Left renal pelvis (tissue), 4 donors: ENCODE results near the gene MLLT1. TPM values are rescaled to one million over a fixed set of nuclear protein-coding genes. Genes with fewer than 3 reads are reported as not detected.

Source experiments
- DNase-seq, 4 donors: peaks; one replicate each; pipeline ENCODE4 v3.0.0-alpha.2; 2013; ENCODE audit warnings: low read depth in 4 of 4, low spot score in 3 of 4
- polyA plus RNA-seq, 4 donors: library from polyadenylated mRNA; unstranded; fragments of 120-200 nt; gene quantifications; one replicate each; pipeline ENCODE4 v1.2.1, GENCODE V29; 2013; ENCODE audit not compliant: insufficient read length in 4 of 4

The MLLT1 gene
- polyA plus RNA-seq, 4 donors, result 72.5 to 118 (median 76.5) TPM

DNA sequence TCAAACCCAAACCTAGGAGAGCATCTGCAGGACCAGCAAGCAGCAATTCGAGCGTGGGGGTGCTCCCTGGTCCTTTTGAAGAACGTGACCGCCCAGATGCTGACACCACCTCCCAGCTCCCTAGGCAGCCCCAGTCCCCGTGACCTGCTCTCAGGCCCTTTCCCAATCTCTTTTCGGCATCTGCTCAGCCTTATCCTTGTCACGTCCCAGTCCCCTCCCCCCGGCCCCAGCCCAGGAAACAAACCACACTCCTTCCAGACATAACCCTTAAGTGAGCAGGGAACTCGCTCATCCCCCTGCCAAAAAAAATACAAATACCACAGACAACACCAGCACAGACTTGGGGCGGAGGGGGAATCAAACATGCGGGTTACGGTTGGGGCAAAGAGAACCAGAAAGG is 3.3 kb downstream of the MLLT1 start:
- no peak for DNase-seq

DNA sequence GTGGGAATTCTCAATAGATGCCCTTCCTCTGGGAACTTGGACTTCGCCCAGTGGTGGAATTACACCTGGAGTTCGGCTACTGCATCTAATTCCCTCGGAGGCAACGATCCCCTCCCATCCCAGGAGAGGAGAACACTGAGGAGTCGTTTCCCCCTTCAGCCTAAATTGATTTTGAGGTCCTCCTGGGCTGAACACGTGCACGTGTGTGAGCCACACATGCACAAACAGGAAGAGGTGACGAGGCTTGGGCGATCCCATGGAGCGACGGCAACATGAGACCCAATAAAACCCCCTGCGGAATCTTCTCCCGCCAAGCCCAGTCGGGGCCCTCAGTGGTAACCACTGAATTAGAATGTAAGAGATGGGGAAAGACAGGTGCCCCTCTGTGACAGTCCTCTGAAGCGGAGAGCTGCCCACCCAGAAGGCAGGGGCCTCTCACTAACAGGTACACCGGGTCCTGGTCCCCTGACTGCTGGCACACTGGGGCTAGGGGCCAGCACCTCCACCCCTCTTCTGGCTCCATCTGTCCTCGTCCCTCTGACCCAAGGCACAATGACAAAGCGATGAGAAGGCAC is 4.5 kb downstream of the MLLT1 start:
- DNase-seq, result no peak

DNA sequence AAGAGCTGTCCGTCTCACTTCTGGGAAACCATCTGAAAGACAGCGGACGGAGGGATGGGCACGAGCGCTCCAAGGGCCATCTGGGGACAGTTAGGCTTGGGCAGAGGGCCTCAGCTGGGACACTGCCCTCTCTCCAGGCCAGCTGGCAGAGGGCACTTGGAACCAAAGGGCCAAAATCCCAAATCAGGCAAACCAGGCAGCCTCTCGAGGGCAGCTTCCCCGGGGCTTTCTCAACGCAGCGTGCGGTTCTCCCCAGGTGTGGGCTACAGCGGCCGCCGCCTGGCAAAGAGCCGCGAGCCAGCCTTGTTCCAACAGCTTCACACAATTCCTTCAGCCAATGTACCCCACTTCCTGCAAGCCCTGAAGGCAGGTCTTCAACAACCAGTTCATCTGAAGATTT is 5.0 kb downstream of the MLLT1 start:
- no peak for DNase-seq

DNA sequence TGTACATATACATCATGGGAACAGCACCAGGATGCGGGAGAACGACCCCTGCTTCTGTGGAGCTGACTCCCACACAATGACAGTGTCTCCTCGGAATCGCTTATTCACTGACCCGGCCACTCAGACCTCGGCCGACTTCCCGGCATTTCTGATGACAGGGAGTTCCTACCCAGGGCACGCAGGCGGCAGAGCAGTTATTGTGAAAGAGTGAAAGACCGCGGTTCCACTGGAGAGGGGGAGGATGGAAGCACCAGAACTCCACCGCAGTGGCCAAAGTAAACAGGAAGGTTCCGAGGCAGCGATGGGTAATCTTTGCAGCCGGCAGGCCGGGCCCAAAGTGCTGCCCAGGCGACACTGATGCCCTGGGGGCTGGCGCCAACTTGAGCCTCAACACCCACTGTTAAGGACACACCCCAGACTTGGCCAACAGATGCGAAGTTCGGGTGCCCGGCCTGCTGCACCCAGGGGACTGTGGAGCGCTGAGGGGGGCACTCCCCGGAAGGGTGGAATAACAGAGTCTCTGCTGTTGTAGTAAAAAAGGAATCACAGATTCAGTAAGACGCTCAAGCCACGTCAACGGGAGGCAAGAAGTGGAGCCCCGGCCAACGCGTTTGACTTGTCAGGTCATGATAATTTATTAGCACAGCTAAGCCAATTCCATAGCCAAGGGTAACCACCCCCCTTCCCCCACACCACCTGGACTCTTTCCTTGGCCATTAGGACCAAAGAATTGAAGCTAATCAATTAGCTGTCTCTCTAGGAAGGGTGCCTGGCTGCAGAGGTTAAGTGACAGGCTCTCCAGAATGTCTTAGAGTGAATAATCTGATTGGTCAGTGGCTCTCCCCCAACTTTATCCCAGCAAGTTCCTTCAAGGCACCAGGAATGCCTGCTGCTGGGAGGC is 5.8 kb downstream of the MLLT1 start:
- no peak for DNase-seq

DNA sequence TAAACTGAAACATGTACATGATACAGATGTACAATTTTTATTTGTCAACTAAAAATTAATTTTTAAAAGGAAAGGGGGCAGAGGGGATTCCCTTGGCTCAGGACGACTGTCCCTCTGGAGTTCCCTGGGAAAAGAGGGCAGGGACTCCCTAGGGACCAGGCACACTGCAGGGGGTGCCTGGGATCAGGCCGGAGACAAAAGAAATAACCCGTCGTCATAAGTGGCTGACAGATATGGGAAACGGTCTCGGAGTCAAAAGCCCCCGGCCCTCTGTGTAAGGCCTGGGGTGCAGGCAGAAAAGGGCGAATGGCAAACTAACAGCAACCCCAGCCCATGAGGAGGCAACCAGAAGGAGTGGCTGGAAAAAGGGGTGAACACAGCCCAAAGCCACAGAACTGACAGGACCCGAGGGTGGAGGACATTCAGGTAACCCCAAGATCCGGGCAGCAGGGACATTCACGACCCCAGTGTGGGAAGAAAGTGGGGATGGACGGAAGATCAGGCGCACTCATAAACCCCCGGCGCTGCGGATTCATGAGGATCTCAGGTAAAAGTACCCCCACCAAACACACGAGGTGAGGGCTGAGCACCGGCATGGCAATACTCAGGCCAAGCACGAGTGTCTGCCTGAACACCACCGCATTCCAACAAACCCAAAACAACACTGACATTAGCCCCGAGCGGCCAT is 6.7 kb downstream of the MLLT1 start:
- no peak for DNase-seq

DNA sequence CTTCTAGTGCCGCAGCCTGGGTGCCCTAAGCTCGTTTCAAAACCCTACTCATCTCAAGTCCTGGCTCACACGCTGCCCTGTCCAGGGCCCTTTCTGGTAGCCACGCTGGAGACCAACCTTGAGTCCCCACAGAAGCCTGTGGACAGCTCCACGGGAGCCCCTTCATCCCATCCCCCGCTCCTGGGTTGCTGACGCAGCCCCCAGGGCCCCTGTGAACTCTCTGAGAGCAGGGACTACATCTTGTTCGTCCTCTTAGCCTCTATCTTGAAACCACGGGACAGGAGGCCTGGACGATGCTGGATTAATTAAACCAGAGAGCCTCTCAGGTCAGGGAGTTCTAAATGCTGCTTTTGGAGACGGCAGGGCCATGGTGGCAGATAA is 7.4 kb downstream of the MLLT1 start:
- DNase-seq, result no peak

DNA sequence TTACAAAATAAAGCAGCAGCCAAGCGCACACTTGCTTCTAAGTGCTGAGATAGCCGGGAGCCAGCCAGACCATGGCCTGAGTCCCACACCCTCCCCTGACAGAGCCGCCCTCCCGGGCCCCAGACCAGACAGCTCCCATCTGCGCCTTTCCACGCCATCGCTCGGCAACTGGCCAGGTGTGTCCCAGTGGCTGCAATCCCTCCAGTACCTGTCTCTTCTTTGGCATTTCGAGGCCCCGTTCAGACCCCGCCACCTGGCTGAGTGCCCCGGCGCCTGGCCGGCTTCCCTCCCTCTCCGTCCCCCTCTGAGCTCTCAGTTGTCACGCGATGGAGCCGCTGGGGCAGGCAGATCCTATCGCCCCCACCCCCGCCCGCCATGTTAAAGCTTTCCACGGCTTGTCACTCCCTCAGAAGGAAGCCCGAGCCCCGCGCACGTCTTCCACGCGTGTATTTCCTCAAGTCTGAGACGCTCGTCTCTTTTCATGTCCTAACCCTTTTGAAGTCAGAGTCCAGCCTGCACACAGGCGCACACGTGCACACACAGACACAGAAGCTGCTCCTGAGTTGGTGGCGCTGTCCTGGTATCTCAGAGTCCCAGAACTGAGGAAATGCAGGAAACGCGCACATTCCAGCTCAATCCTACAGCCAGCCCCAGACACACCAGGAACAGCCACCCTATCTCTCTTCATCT is 7.9 kb downstream of the MLLT1 start:
- no peak for DNase-seq

DNA sequence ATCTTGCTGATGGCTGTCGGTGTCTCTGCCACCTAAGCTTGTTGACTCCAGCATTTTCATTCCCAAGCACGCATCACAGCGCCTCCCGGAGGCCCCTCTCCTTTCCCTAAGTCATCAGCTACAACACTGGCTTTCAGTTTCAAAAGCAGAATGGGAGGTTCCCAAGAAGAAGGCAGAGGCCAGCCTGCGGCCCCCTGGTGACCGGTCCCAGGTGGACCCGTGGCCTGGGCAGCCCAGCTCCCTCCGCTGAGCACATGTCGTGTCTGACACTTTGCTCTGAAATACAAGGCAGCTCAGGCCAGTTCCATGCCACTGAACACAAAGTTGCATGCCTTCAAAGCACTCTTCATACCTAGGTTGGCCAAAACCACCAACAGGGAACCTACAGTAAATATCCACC is 8.5 kb downstream of the MLLT1 start:
- DNase-seq, result no peak

DNA sequence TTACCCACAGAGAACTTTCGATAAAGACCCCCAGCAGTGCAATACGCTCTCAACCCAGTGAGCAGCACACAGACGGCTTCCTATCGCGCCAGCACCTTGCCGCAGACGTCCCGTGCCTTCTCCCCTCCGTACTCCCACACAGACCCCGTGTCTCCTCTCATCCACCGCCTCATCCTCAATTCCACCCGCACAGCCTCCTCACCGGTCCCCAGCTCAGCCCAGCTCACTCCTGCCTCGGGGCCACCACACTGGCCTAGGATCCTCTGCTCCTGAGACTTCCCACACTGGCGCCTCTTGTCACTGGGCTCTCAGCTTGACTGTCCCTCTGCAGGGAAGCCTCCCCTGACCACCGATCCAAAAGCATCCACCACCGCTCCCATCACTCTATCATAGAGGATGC is 9.0 kb downstream of the MLLT1 start:
- DNase-seq, result no peak

DNA sequence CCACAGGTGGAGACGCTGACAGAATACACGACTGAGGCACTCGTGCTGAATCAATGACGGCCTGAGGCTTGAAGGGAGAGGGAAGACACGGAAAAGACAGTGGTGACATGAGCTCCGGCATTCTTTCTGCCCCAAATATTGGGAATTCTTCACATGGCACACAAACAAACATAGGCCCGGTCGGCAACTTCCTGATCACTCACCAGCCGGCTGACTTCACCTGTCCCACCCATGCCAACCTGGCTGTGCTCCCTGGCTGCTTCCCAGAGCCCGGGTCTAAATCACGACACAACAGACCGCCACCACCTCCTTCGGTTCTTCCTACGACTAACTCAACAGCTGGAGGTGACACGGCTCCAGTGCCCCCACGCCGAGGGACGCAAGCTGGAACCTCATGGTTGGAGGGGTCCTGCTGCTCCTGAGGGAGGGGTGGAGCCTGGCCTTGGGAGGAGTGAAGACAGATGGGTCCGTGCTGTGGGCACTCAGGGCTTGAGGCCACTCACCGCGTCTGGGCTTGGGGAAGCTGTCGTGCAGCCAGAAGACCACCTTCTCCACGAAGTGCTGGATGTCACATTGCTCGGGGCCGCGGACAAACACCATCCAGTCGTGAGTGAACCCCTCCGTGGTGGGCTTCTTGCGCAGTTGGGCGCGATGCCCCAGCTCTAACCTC is 9.6 kb downstream of the MLLT1 start:
- no peak for DNase-seq

DNA sequence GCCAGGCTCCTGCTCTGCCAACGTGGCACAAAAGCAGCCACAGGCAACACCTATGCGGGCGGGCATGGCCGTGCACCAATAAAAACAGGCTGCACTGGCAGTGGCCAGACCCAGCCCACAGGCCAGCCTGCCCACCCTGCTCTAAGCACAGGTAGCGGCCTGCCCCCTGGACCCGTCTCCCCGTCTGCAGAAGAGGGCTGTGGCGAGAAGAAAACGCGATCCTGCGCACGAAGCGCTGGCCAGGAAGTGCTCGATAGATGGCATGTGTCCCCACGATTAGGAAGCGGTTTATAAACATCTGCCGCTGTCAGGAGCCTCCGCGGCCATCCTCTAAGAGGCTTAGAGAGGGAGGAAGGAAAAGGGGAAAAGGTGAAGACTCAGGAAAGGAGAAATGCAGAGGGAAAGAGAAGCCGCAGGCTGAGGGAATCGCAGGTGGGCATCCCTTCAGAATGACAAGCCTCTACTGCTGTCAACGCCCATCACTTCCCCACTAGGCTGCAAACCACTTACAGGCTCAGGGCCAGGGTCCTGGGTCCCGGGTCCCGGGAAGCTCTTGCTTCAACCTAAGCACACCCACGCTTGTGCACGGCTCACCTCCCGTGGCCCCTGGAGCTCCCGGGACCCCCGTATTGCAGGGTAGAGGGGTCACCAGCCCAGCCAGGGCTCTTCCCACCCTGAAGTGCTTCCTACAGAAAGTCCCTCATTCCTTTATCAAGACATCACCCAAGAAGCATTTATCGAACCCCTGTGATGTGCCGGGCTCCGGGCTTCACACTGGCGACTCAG is 10.5 kb downstream of the MLLT1 start:
- DNase-seq, result no peak

DNA sequence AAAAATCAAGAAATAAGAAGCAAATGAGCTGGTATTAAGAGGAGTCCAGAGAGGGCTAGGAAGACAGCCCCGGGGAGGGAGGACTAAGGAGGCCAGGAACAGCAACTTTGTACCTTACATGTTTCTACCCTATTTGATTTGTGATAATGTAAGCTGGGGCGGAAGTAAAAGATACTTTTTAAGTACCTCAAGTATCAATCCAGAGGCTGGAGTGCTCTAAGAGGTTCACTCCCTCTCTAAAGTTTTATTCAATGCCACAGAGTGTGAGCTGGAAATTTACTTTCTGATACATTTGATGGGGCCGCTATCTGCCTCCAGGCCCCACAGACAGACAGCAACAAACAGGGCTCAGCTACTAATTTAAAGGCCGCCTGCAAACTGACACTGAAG is 11.4 kb downstream of the MLLT1 start:
- DNase-seq, result no peak

DNA sequence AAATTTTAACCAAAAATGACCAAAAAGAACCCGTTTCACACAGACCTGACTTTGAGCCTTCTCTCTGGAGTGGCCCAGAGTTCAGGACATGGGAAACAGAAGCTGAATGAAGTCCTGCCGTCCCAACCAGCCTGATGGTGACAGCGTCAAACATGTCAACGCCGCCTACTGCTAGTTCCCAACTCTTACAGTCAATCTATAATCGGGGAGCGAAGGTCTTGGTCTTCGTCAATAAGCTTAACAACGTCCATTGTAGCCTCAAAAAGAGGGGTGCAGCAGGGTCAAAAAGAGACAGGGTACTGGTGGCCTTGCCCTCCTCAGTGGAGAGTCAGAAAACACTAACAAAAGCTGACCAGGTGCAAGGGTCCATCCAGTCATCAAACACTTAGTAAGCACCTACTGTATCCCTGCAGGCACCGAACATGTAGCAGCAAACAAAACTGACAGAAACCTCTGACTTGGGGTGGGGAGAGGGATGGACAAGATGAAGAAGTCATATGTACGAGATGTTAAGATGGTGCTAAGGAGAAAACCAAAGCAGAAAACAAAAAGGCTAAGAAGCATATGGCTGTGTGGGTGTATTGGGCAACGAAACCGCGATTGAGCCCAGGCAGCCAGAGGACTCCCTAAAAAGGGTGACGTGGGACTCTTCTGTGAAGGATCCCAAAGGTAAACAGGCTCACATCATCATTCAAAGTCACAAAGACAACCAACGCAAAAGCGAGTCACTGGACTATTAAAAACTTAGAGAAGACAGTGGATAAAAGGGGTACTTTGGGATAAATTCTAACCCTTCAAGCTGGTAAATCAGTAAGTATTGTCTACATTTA is 12.0 kb downstream of the MLLT1 start:
- DNase-seq, result no peak

DNA sequence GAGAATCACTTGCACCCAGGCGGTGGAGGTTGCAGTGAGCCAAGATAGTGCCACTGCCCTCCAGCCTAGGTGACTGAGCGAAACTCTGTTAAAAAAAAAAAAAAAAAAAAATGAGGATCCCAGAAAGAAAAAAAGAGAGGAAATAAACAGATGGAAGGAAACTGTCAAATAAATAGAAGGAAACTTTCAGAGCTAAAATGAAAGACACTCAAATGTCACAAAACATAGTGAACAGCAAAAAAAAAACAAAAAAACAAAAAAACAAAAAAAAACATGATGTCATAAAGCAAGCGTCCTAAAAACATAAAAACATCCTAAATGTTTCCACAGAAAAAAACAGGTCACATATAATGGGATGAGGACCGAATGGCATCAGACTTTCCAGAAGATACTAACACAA is 15.0 kb downstream of the MLLT1 start:
- DNase-seq, result no peak

DNA sequence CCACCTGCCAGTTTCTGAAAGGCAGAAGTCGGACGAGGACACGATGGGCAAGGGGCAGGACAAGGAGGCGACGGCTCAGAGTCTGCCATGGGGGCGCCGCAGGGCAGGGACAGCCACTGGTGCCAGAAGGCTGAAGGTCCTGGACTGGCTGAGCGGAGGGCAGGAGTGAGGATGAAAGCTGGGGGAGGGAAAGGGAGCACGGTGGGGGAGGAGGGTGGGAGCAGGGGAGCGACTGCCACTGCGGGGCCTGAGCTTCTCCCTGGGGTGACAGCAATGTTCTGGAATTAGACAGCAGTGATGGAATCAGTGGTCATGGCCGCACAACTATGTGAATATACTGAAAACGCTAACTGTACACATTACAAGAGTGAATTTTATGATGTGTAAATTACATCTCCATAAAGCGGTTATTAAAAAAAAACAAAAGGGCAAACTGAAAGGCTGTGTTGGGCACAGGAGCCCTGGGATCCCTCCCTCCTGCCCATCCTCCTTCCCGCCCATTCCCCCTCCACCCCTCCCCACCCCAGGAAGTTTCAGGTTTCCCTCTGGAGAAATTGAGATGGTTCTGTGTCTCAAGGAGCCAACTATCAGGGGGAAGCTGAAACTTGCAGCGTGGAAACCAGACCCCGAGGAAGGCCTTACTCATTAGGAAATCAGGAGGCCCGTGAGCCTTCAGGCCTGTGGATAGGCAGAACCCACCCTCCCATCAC is 15.9 kb downstream of the MLLT1 start:
- no peak for DNase-seq

DNA sequence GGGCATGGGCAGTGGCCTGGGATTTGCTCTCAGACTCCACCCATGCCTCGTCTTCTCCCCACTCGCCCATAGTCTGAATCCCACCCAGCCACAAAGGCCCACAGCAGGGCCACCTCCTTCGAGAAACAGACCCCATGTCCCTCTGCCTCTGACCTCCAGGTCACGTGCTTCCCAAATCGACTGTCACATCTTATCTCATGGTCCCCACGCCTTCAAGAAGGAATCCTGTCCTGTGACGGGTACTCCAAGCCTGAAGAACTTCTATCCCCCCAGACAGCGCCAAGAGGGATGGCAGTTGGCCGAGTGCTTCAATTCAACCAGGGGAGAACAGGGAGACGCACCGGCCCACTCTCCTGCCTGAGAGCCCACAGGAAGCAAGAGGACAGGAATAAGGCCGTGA is 16.5 kb downstream of the MLLT1 start:
- DNase-seq, result no peak

DNA sequence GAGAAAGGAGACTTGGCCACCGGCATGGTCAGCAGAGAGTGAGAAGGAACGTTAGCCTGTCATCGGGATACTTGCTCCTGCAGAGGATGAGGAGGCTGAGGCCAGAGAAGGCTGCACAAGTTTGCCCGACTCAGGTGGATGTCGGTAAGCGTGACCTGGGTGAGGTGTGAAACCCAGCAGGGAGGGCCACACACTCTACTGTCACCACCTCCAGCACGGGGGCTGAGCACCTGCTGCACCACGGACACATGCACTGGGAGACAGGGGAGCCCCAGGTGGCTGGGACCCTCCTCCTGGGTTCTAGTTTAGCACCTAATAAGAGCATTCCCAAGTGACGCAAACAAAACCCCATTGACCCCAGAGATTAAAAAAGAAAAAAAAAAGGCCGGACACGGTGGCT is 17.3 kb downstream of the MLLT1 start:
- DNase-seq, result no peak

DNA sequence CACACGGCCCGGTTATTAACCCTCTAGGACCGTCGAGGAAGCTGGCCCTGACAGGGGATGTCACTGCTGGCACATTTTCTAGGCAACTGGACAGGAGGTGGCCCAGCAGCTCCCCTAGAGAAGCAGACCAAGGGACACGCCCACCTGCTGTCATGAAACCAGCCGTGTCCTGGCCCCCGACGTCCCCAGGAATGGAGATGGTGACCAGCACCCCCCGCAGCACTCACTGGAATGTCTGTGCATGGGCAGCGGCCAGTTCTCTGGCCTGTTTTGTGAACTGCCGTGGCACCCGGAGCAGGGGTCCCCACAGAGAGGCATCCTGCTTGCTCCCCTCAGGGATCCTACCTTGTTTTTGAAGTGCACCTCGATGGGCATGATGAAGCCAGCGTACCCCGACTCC is 17.9 kb downstream of the MLLT1 start:
- DNase-seq, result no peak
